Stimulated activated CD4-positive, alpha-beta T cell treated with anti-CD3 and anti-CD28 coated beads, Interleukin-1b, Interleukin-23, amount 100 ng/mL, for 1 hour (primary cell): ENCODE data around the gene MGLL.

Experiments
- DNase-seq, 2 donors: peaks; one replicate each; pipeline ENCODE4 v3.0.0-alpha.2; 2020; ENCODE audit warnings: low read depth in 2 of 2

The MGLL gene

DNA sequence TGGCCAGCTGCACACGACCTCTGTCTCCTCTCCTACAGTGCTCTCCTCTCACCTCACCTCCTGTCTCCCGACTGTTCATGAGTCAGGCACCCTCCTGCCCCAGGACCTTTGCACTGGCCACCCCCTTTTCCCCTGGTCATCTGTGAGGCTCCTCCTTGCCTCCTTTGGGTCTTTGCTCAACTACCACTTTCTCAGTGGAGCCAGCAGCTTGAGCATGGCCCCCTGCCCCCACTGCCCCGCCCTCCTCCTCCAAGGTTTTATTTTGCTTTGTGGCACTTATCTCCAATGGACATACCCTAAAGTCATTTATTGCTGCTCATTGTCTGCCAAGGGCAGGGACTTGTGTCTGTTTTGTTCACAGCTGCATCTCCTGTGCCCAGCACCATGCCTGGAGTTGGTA, 64.3 kb downstream of the MGLL start:
- DNase-seq: no peak

DNA sequence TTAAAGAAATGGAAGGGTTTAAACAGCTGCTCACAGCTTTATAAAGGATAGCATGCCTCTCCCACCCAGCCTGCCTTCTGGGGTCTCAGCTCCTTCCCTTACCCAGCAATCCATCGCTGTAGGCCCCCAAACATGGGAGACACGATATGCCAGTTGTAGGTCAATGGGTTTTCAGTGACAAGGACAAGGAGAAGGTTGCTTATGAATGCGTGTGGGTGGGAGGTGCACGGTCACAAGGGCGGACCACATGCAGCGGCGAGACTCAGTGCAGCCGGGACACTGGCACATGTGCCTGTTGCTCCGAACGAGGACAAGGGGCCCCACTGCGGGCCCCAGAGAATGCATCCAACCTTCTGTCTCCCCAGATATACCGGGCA, 67.0 kb downstream of the MGLL start:
- DNase-seq: no peak

- peak in 1 of 2 donors; percentile 17 for DNase-seq
Measured at GRCh38 chr3:127754411-127755304, 67.7 kb downstream of the MGLL start.

DNA sequence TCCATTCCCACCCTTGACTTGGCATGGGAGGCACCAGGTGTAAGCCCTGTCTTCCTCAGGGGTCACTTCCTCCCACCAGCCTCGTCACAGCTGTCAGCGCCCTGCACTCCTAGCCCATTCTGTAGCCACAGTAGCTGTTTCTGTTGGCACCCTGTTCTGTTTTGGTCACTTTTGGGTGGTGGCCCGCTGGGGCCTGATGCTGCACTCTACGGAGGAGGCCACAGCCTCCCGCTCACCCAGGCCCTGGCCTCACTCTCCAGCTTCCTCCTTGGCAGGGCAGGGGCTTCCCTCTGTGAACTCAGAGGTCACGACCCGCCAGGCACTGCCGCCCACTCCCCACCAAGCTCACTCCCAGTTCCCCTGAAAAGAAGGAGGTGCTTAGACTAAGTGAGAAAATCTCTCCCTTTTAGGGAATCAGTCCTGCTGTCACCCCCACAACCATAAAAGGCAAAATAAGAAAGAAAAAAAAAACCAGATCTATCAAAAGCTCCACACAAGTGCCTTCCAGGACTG, 68.4 kb downstream of the MGLL start:
- DNase-seq: no peak

DNA sequence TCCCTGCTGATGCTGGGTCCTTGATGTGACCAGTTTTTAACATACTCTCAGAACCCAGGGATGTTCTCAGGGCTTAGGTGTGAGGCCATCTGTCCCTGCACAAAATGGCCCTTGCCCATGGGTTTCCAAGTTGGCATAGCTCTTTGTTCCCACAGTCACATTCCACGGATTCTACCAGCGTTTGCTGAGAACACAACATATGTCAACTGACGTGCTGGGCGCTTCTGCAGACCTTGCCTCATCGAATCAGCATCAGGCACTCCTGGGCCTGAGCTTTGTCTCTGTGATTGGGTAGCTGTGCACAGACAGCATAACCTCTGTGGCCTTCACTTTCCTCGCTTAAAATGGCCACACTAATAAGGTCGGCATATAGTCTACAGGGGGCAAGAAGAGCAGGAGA, 69.0 kb downstream of the MGLL start:
- no peak for DNase-seq

DNA sequence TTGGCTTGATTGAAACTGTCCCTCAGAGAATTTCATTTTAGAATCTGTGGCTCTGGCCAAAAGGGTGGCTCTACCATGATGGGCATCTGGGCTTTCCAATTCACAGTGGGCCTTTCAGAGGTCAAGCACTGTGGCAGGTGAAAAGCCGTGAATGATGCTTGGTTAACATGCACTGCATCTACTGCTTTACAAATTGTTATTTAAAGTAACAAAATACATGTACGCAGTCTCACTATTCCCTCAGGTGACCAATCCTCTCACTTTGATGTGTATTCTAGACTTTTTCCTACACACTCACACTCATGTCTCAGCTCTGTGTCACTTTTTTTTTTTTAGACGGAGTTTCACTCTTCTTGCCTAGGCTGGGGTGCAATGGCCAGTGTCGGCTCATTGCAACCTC, 70.5 kb downstream of the MGLL start:
- no peak for DNase-seq

- DNase-seq: no peak
Measured at GRCh38 chr3:127751163-127751621, 71.1 kb downstream of the MGLL start.

- no peak for DNase-seq
Measured at GRCh38 chr3:127750226-127751031, 71.9 kb downstream of the MGLL start.

GRCh38 chr3:127749787-127750225, 72.5 kb downstream of the MGLL start:
- no peak for DNase-seq

GRCh38 chr3:127749361-127749760, 73.0 kb downstream of the MGLL start:
- DNase-seq: no peak

GRCh38 chr3:127748754-127749327, 73.5 kb downstream of the MGLL start:
- DNase-seq: no peak

DNA sequence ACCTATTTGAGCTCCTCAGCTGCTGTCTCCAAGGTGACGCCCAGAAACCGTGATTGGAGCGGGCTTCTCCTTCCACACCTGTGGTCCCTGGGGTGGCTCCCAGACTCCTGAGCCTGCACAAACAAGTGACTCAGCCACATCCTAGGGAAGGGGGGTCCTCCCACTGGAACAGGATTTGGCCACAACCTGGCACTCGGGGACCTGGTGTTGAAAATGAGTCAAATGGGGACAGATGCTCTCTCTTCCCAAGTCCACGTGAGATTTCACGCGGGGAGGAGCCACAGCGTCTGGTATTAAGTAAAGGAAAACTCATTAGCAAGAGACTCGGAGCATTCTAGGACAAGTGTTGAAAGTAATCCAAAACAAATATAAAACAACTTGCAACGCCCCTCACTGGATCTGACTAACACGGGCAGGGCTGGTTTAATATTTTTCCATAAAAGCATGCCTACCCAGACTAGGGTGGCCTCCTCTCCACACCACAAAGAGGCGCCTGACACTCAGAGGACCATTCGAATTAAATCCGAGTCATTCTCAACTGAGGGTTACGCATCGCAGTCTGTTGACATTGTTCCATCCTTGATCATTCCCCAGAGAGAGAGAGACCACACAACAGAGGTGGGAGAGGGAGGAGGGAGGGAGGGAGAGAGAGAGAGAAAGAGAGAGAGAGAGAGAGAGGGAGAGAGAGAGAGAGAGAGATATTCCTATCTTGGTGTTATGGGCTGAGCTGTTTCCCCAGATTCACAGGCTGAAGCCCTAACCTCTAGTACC, 74.4 kb downstream of the MGLL start:
- DNase-seq: no peak

- DNase-seq: no peak
Measured at GRCh38 chr3:127747066-127747465, 75.2 kb downstream of the MGLL start.

DNA sequence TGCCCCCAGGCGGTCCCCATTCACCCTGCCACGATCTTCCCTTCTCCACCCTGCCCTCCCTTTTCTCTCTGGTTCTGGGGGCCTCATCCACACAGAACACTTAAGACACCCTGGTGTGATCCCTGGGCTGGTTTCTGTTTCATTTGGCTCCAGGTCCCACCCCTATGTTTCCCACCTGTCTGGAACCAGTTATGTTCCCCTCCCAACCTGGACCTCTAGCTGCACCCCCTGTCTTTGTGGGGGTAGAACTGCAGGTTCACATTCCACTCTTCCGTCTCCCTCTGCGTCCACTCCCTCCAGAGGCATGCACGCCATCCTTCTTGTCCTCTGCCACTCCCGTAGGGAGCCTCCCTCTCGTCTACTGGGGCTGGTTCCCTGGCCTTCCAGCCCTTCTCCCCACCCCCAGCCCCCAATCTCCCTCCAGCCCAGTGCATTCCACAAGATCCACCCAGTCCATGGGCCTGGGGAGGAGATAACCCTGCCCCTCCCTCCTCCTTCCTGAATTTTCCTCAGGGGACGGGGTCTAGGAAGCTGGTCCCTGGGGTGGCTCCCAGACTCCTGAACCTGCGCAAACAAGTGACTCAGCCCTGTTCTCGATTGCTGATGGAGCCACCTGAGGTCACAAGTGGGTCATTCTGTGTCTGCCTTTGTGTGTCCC, 75.8 kb downstream of the MGLL start:
- DNase-seq: no peak

- no peak for DNase-seq
Measured at GRCh38 chr3:127745656-127746399, 76.5 kb downstream of the MGLL start.

- DNase-seq: no peak
Measured at GRCh38 chr3:127744875-127745274, 77.4 kb downstream of the MGLL start.

GRCh38 chr3:127744253-127744815, 78.0 kb downstream of the MGLL start:
- DNase-seq: no peak

- DNase-seq: no peak
Measured at GRCh38 chr3:127743351-127744252, 78.7 kb downstream of the MGLL start.

- DNase-seq: no peak
Measured at GRCh38 chr3:127742580-127742979, 79.7 kb downstream of the MGLL start.
